ENCODE measurements around the gene RNASEH2B. TPM values are rescaled to one million over a fixed set of nuclear protein-coding genes. Genes with fewer than 3 reads are reported as not detected.

Gene RNASEH2B
- total and polyA plus RNA-seq, 2 of the 8 experiments (the other 6 are each of a cell fraction or from before 2014, with no cell fraction given): 19.3 to 43.9 TPM

DNA sequence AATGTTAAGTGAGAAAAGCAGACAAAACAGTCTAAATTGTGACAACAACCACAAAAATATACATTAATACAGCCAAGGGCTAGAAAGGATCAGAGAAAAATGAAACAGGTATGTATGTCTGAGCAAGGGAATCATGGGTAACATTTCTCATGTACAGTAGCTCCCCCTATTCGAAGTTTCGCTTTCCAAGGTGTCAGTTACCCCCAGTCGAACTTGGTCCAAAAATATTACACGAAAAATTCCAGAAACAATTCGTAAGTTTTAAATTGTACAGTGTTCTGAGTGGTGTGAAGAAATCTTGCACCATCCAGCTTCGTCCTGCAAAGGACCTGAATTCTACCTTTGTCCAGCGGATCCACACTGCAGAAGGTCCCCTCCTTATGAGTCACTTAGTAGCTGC, 1.8 kb upstream of the RNASEH2B start:
- Histone ChIP-seq H3K23me2 (ENCODE audit: low read depth, low read length) (peaks cover 10% of the 10 kb centered on the region; the same call in 1 of the 2 replicates), H2BK120ac (replicated peaks; ENCODE audit: low read depth, low read length) (no peak overlapping the region), H2BK5ac (ENCODE audit: low read depth, low read length) (no peak overlapping the region), H3K27me3 (replicated peaks in 1 of 4; ENCODE audit: control insufficient read depth in 3 of 4, extremely low read depth in 1 of 4, insufficient read depth in 3 of 4, low read length in 3 of 4) (no peaks in the 10 kb centered on the region), H2BK15ac (ENCODE audit: low read length) (no peak overlapping the region), H3K79me1 (ENCODE audit: low read depth, low read length) (no peaks in the 10 kb centered on the region; the same call in 1 of the 2 replicates), H4K20me1 (replicated peaks in 1 of 2; ENCODE audit: control insufficient read depth in 1 of 2, insufficient read depth in 2 of 2, low read length in 2 of 2) (no peaks in the 10 kb centered on the region), H3K4me1 (replicated peaks in 1 of 4; ENCODE audit: control insufficient read depth in 3 of 4, insufficient read depth in 4 of 4, low read length in 3 of 4) (peaks cover 2 to 9% (median 6%) of the 10 kb centered on the region in 4 experiments; a peak in 6 of 7 replicates), H4K91ac (replicated peaks; ENCODE audit: insufficient read length, low read length) (no peak overlapping the region), H4K8ac (ENCODE audit: extremely low read depth, insufficient read depth, low read length) (no peak overlapping the region), H2AFZ (ENCODE audit: low read length) (no peak overlapping the region), H2AK5ac (ENCODE audit: low read depth, low read length) (no peak overlapping the region), H3K18ac (ENCODE audit: extremely low read depth, low read length) (no peak overlapping the region), H3K56ac (replicated peaks; ENCODE audit: insufficient read length, low read depth, low read length) (no peak overlapping the region), H3K9me3 (ENCODE audit: insufficient read depth in 2 of 2, low read depth in 1 of 2, low read length in 1 of 2) (no peaks in the 10 kb centered on the region), H3K4ac (replicated peaks; ENCODE audit: insufficient read length, low read depth, low read length) (no peak overlapping the region), H4K5ac (ENCODE audit: insufficient read length, low read depth, low read length) (no peak overlapping the region), H2BK12ac (ENCODE audit: low read depth, low read length) (no peak overlapping the region), H2BK20ac (ENCODE audit: low read length) (no peak overlapping the region), H3K36me3 (ENCODE audit: control insufficient read depth in 2 of 4, insufficient read depth in 4 of 4, low read length in 3 of 4) (no peaks in the 10 kb centered on the region), H3K14ac (ENCODE audit: insufficient read length) (no peak overlapping the region), H3K9ac (replicated peaks in 1 of 4; ENCODE audit: extremely low read depth in 1 of 4, low read depth in 3 of 4, low read length in 3 of 4) (no peak overlapping the region), H3K23ac (ENCODE audit: insufficient read length) (no peak overlapping the region), H3K4me3 (ENCODE audit: extremely low read depth in 1 of 4, insufficient read depth in 2 of 4, low read depth in 3 of 4, low read length in 4 of 4) (no peak overlapping the region), H3K79me2 (ENCODE audit: control insufficient read depth in 1 of 2, insufficient read depth in 2 of 2, low read length in 2 of 2) (peaks cover 0 to 14% of the 10 kb centered on the region in 2 experiments; a peak in 2 of 4 replicates), H3K4me2 (ENCODE audit: insufficient read depth in 1 of 2, low read depth in 2 of 2, low read length in 2 of 2) (no peak overlapping the region), H3K27ac (ENCODE audit: low read depth, low read length) (no peak overlapping the region)
- FAIRE-seq (no peak), DNase-seq (ENCODE audit: low read depth in 1 of 2, low spot score in 2 of 2) (no peak)
- POLR2A ChIA-PET (ENCODE audit: partially characterized antibody): no interaction called here
- 82% methylated on average over 7 of the region's 7 CpGs; no CpG with 5 or more reads in 1 of the 2 experiments for WGBS, 2 experiments (ENCODE audit: extremely low coverage in 1 of 2, insufficient coverage in 1 of 2, insufficient read length in 1 of 2, insufficient replicate concordance in 2 of 2, low coverage in 1 of 2, low lambda C conversion rate in 2 of 2, missing lambda C conversion rate in 1 of 2)
- CTCF ChIA-PET (ENCODE audit: partially characterized antibody): interaction anchor here (1.0 kb wide), 1 partner anchor 909 kb away, joined by 3 read pairs; no protein-coding TSS in a partner anchor
- TF ChIP-seq NANOG (IDR thresholded peaks at IDR 0.05; ENCODE audit: insufficient read depth, low read depth, low read length, poor library complexity, severe bottlenecking) (no peak), CTCF (IDR thresholded peaks at IDR 0.05; ENCODE audit: control extremely low read depth in 1 of 3, insufficient read depth in 1 of 3, low read depth in 1 of 3, low read length in 3 of 3) (no peak), SP4 (IDR thresholded peaks at IDR 0.05; ENCODE audit: low read length) (no peak), NRF1 (IDR thresholded peaks at IDR 0.05; ENCODE audit: low read depth, low read length) (no peak), RAD21 (IDR thresholded peaks at IDR 0.05 in 1 of 2, conservative IDR thresholded peaks at IDR 0.05 in 1 of 2; ENCODE audit: low read depth in 2 of 2, low read length in 2 of 2) (no peak), GTF2F1 (IDR thresholded peaks at IDR 0.05; ENCODE audit: borderline replicate concordance, low read depth, low read length) (no peak), GABPA (IDR thresholded peaks at IDR 0.05; ENCODE audit: borderline replicate concordance, insufficient read depth, low read length) (no peak), SRF (IDR thresholded peaks at IDR 0.05; ENCODE audit: low read depth, low read length) (no peak), TAF7 (optimal IDR thresholded peaks at IDR 0.05; ENCODE audit: borderline replicate concordance, low read depth, low read length) (no peak), KDM5A (IDR thresholded peaks at IDR 0.05; ENCODE audit: low read length) (no peak), POLR2A (IDR thresholded peaks at IDR 0.05; ENCODE audit: control extremely low read depth in 1 of 2, low read depth in 2 of 2, low read length in 2 of 2) (no peak), MAFK (IDR thresholded peaks at IDR 0.05; ENCODE audit: low read depth, low read length) (no peak)

Measured in H1 (cell line).